GM10248 (cell line): Measurements from ENCODE around the gene KANSL1.

Experiments
- CTCF ChIA-PET: fragments of 300-600 bp; sonication (Branson Sonifier 250); formaldehyde crosslinking; extraction: SDS; loops from one replicate; lab custom pipeline; 2021; ENCODE audit warnings: antibody characterized with exemption; lab: Yijun Ruan, JAX
- POLR2A ChIA-PET: fragments of 350-650 bp; sonication (Branson Sonifier 250); formaldehyde crosslinking; extraction: SDS; loops from one replicate; lab custom pipeline; 2020; ENCODE audit warnings: antibody characterized with exemption; lab: Yijun Ruan, JAX
- DNase-seq: peaks from one replicate; pipeline ENCODE4 v3.0.0; 2012; ENCODE audit errors: extremely low spot score
- CTCF ChIP-seq: IDR thresholded peaks from 2 replicates; pipeline ENCODE4 v1.5.1; 2012; ENCODE audit warnings: mild to moderate bottlenecking, low read depth; ENCODE audit errors: extremely low read depth, missing control alignments, control extremely low read depth

Gene KANSL1

GRCh38 chr17:46078675-46079074 is 114.6 kb downstream of the KANSL1 start:
- ChIA-PET POLR2A (no interaction called here), CTCF (interaction anchor here (1.0 to 2.1 kb wide), 4 partner anchors 10 to 34 kb away, joined by 3 to 6 read pairs (median 4); no protein-coding TSS in a partner anchor)
- TF ChIP-seq CTCF, result no peak
- no peak for DNase-seq

- TF ChIP-seq CTCF, result no peak
- ChIA-PET POLR2A (no interaction called here), CTCF (no interaction called here)
- no peak for DNase-seq
Measured at GRCh38 chr17:46074540-46074939, 118.7 kb downstream of the KANSL1 start.

- POLR2A ChIA-PET, result no interaction called here
- TF ChIP-seq CTCF, result no peak
- no peak for DNase-seq
- CTCF ChIA-PET, result interaction anchor here (1.0 kb wide), 1 partner anchor 15 kb away, joined by 4 read pairs; no protein-coding TSS in a partner anchor
Measured at GRCh38 chr17:46072998-46073397, 120.2 kb downstream of the KANSL1 start.

- POLR2A ChIA-PET, result no interaction called here
- CTCF ChIA-PET, result interaction anchor here (1.0 to 2.0 kb wide), 3 partner anchors 10 to 19 kb away, joined by 4 to 8 read pairs (median 4); no protein-coding TSS in a partner anchor
- TF ChIP-seq CTCF, result no peak
- DNase-seq, result no peak
Measured at GRCh38 chr17:46071796-46072195, 121.4 kb downstream of the KANSL1 start.

GRCh38 chr17:46064460-46064859 is 128.8 kb downstream of the KANSL1 start:
- ChIA-PET CTCF (no interaction called here), POLR2A (no interaction called here)
- TF ChIP-seq CTCF, result no peak
- DNase-seq, result no peak

GRCh38 chr17:46063241-46063640 is 130.0 kb downstream of the KANSL1 start:
- no peak for TF ChIP-seq CTCF
- CTCF ChIA-PET, result interaction anchor here (1.3 to 2.1 kb wide), 3 partner anchors 19 to 61 kb away, joined by 3 to 7 read pairs (median 6); no protein-coding TSS in a partner anchor
- DNase-seq, result no peak
- POLR2A ChIA-PET, result no interaction called here
